A549 (cell line): ENCODE data around the gene ZNF793. TPM values are rescaled to one million over a fixed set of nuclear protein-coding genes. Genes with fewer than 3 reads are reported as not detected.

Experiments
- ATAC-seq, 2 experiments: fragments of 200-7000 bp in 1 of 2; fragments of >200 bp in 1 of 2; cut with Nextera tagmentation in 1 of 2; cut with Tn5 transposase in 1 of 2; 3 replicates each; pipeline versions ENCODE4 v1.8.0 to v1.9.1; 2018 to 2020; ENCODE audit warnings: mild to moderate bottlenecking in 1 of 2, moderate library complexity in 1 of 2
- CTCF ChIA-PET: fragments of 300-600 bp; sonication (Branson Sonifier 250); formaldehyde crosslinking; extraction: SDS; loops from one replicate; lab custom pipeline; 2021; ENCODE audit warnings: antibody characterized with exemption, inconsistent platforms; lab: Yijun Ruan, JAX
- POLR2A ChIA-PET: fragments of 350-600 bp; formaldehyde crosslinking; extraction: SDS; loops from one replicate; lab custom pipeline; 2021; ENCODE audit warnings: antibody characterized with exemption, inconsistent platforms; lab: Yijun Ruan, JAX
- DNase-seq, 2 experiments: peaks; one replicate each; pipeline versions ENCODE4 v3.0.0 to v3.0.0-alpha.2; 2011 to 2016; ENCODE audit warnings: low read depth in 1 of 2, low spot score in 1 of 2
- FAIRE-seq: peaks from 2 replicates; lab custom pipeline; 2011; peaks lifted over from hg19 to GRCh38; lab: Jason Lieb, UNC
- H3K27ac ChIP-seq, 2 experiments: fragments of >200 bp; sonication (Bioruptor Twin); formaldehyde crosslinking; 3 replicates each; pipeline ENCODE4 v1.5.1; 2016 to 2017
- H3K4me1 ChIP-seq: fragments of >200 bp; sonication (Bioruptor Twin); formaldehyde crosslinking; 3 replicates; pipeline ENCODE4 v1.6.1; 2016
- H3K4me2 ChIP-seq: fragments of >200 bp; sonication (Bioruptor Twin); formaldehyde crosslinking; 3 replicates; pipeline ENCODE4 v1.6.1; 2016
- H3K4me3 ChIP-seq: fragments of >200 bp; sonication (Bioruptor Twin); formaldehyde crosslinking; 3 replicates; pipeline ENCODE4 v1.5.1; 2016
- H3K9me3 ChIP-seq: fragments of >200 bp; sonication (Bioruptor Twin); formaldehyde crosslinking; 3 replicates; pipeline ENCODE4 v1.6.1; 2016
- BHLHE40 ChIP-seq: IDR thresholded peaks from 2 replicates; pipeline ENCODE4 v1.6.1; 2012; ENCODE audit warnings: low read depth, low read length, inconsistent platforms
- CBX8 ChIP-seq: fragments of 200-600 bp; sonication (generic); IDR thresholded peaks from 2 replicates; pipeline ENCODE4 v1.6.1; 2016
- CHD2 ChIP-seq: fragments of 150-350 bp; IDR thresholded peaks from 2 replicates; pipeline ENCODE4 v1.6.1; 2014; ENCODE audit warnings: low read length; ENCODE audit not compliant: partially characterized antibody
- EHF ChIP-seq: fragments of 250-450 bp; sonication (Bioruptor Pico); IDR thresholded peaks from 2 replicates; pipeline ENCODE4 v1.5.0; 2020; ENCODE audit warnings: mild to moderate bottlenecking
- FOSB ChIP-seq: fragments of 250-450 bp; sonication (Bioruptor Pico); IDR thresholded peaks from 2 replicates; pipeline ENCODE4 v1.5.0; 2020; ENCODE audit warnings: mild to moderate bottlenecking, moderate library complexity
- FOXS1 ChIP-seq: fragments of 250-450 bp; sonication (Bioruptor Pico); IDR thresholded peaks from 2 replicates; pipeline ENCODE4 v1.5.0; 2020; ENCODE audit warnings: mild to moderate bottlenecking, moderate library complexity
- HDAC2 ChIP-seq: fragments of 200-600 bp; sonication (generic); IDR thresholded peaks from 2 replicates; pipeline ENCODE4 v1.6.1; 2016
- HOXB13 ChIP-seq: fragments of 250-450 bp; sonication (Bioruptor Pico); IDR thresholded peaks from 2 replicates; pipeline ENCODE4 v1.5.0; 2020; ENCODE audit warnings: low read depth, mild to moderate bottlenecking, moderate library complexity
- HOXB5 ChIP-seq: fragments of 250-450 bp; sonication (Bioruptor Pico); IDR thresholded peaks from 2 replicates; pipeline ENCODE4 v1.5.0; 2020; ENCODE audit warnings: mild to moderate bottlenecking, moderate library complexity
- JUNB ChIP-seq: fragments of >200 bp; sonication (Bioruptor Twin); formaldehyde crosslinking; IDR thresholded peaks from 2 replicates; pipeline ENCODE4 v1.6.1; 2016
- KDM1A ChIP-seq: fragments of 200-600 bp; sonication (generic); IDR thresholded peaks from 2 replicates; pipeline ENCODE4 v1.6.1; 2016; ENCODE audit warnings: low read depth, mild to moderate bottlenecking
- MAFK ChIP-seq: fragments of 450-650 bp; IDR thresholded peaks from 2 replicates; pipeline ENCODE4 v1.6.1; 2014; ENCODE audit not compliant: partially characterized antibody
- MAZ ChIP-seq: fragments of 150-350 bp; IDR thresholded peaks from 2 replicates; pipeline ENCODE4 v1.6.1; 2014; ENCODE audit warnings: antibody characterized with exemption, low read depth, low read length, borderline replicate concordance
- PHF8 ChIP-seq: fragments of 200-600 bp; sonication (generic); IDR thresholded peaks from 2 replicates; pipeline ENCODE4 v1.6.1; 2016; ENCODE audit warnings: low read depth, mild to moderate bottlenecking, antibody characterized with exemption, moderate library complexity, borderline replicate concordance
- POLR2A ChIP-seq: IDR thresholded peaks from 2 replicates; pipeline ENCODE4 v1.6.1; 2012; ENCODE audit warnings: mild to moderate bottlenecking, low read length
- POLR2AphosphoS2 ChIP-seq: conservative IDR thresholded peaks from 2 replicates; pipeline ENCODE4 v1.6.1; 2012; ENCODE audit warnings: low read length, improper control_type of control experiment, inconsistent platforms
- RARB ChIP-seq: fragments of 250-450 bp; sonication (Bioruptor Pico); IDR thresholded peaks from 2 replicates; pipeline ENCODE4 v1.8.0; 2021; ENCODE audit warnings: mild to moderate bottlenecking, moderate library complexity
- RCOR1 ChIP-seq: fragments of 150-350 bp; IDR thresholded peaks from 2 replicates; pipeline ENCODE4 v1.6.1; 2014; ENCODE audit warnings: antibody characterized with exemption, low read length, low read depth
- SMC3 ChIP-seq: fragments of >200 bp; sonication (Bioruptor Twin); formaldehyde crosslinking; IDR thresholded peaks from 3 replicates; pipeline ENCODE4 v1.6.1; 2018; ENCODE audit warnings: inconsistent platforms
- TFCP2L1 ChIP-seq: fragments of 250-450 bp; sonication (Bioruptor Pico); IDR thresholded peaks from 2 replicates; pipeline ENCODE4 v1.5.0; 2021; ENCODE audit warnings: mild to moderate bottlenecking
- ZC3H11A ChIP-seq: fragments of 450-650 bp; IDR thresholded peaks from 2 replicates; pipeline ENCODE4 v1.6.1; 2014; ENCODE audit warnings: antibody characterized with exemption, mild to moderate bottlenecking
- ZNF302 ChIP-seq: fragments of 250-450 bp; sonication (Bioruptor Pico); IDR thresholded peaks from 2 replicates; pipeline ENCODE4 v1.9.0; 2021; ENCODE audit warnings: inconsistent platforms, mild to moderate bottlenecking, moderate library complexity
- WGBS: methylation state at CpG from one replicate; pipeline ENCODE4 v1.1.6; 2017; ENCODE audit errors: missing lambda C conversion rate; 5-methylcytosine and 5-hydroxymethylcytosine counted together
- polyA plus RNA-seq, 4 experiments: library from polyadenylated mRNA; depleted of rRNA in 3 of 4; stranded (reverse); fragments of >200 nt; fragmentation: RNase III in 1 of 4; extraction: RNeasy Plus Mini Kit Qiagen cat#74134 plus additional on column Dnase treatment in 1 of 4; gene quantifications; 2 replicates in 3 of 4; 3 replicates in 1 of 4; pipeline ENCODE4 v1.2.3, GENCODE V29; 2011 to 2017
- TF ChIP-seq, protein P1 (sequence below): fragments of >200 bp; sonication (Bioruptor Twin); formaldehyde crosslinking; IDR thresholded peaks from 3 replicates; pipeline ENCODE4 v1.5.1; 2016
- TF ChIP-seq, protein P2 (sequence below): fragments of 250-450 bp; sonication (Bioruptor Pico); IDR thresholded peaks from 2 replicates; pipeline ENCODE4 v1.5.0; 2021; ENCODE audit warnings: mild to moderate bottlenecking, moderate library complexity, borderline replicate concordance
- TF ChIP-seq, protein P3 (sequence below): fragments of >200 bp; sonication (Bioruptor Twin); formaldehyde crosslinking; IDR thresholded peaks from 2 replicates; pipeline ENCODE4 v1.6.1; 2016
- TF ChIP-seq, protein P4 (sequence below): fragments of 450-650 bp; IDR thresholded peaks from 2 replicates; pipeline ENCODE4 v1.6.1; 2014; ENCODE audit warnings: antibody characterized with exemption
- TF ChIP-seq, protein P5 (sequence below): IDR thresholded peaks from 2 replicates; pipeline ENCODE4 v1.6.1; 2012

ZNF793 gene
- polyA plus RNA-seq, 2 of the 4 experiments (the other 2 are of a cell fraction): 0.12 to 0.17 TPM

DNA sequence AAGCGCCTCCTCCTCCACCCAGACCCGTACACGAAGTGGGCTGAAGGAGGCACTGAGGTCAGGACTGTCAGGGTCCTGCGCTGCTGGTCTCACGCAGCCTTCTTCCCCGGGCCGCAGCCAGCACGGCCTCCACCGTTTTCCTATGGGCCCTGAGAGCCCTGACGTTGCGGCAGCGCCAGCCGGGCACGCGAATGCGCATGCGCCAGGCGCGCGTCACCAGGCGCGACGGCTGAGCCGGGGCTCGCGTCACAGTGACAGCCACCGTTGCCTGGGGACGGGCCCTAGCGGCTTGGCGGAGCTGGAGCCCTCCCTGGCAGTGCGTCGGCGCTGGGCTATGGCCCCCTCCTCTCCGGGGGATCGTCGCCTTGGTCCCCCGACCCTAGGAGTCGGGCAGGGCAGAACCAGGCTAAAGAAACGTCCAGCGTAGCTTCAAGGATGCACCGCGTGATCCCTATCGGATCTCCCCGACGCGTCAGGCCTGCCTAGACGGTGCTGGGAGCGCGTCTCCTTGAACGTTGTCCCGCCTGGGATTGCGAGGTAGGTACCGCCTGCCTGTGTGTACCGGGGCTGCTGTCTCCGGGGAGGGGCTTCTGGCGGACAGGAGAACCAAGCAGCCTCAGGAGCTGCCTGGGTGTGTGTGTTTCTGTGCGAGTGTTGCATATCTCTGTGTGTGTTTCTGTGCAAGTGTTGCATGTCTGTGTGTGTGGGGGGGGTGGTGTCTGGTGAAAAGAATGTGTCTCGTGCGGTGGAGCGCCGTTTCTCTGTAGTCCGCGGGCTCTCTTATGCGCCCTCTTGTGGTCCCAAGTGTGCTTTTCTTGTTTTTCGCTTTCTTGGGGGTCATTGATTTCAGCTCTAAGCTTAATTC lies 44.6 kb downstream of the ZNF793 start:
- H3K4me1 ChIP-seq: no peaks in the 10 kb centered on the region
- DNase-seq: no peak
- 65% methylated on average over 65 of the region's 65 CpGs for WGBS
- no peak; a peak in 1 of 6 replicates for ATAC-seq
- no peak overlapping the region for H3K4me2 ChIP-seq
- H3K4me3 ChIP-seq: no peak overlapping the region
- TF ChIP-seq HOXB5 (CRISPR knock-in tag): no peak
- no peak for TF ChIP-seq FOXS1 (CRISPR knock-in tag)
- no peak for TF ChIP-seq POLR2AphosphoS2
- TF ChIP-seq POLR2A: no peak
- TF ChIP-seq RCOR1: no peak
- no peak for TF ChIP-seq BHLHE40
- TF ChIP-seq HDAC2: no peak
- no peak for TF ChIP-seq PHF8
- no peak for TF ChIP-seq SMC3
- TF ChIP-seq EHF (CRISPR knock-in tag): no peak
- TF ChIP-seq, protein P1, sequence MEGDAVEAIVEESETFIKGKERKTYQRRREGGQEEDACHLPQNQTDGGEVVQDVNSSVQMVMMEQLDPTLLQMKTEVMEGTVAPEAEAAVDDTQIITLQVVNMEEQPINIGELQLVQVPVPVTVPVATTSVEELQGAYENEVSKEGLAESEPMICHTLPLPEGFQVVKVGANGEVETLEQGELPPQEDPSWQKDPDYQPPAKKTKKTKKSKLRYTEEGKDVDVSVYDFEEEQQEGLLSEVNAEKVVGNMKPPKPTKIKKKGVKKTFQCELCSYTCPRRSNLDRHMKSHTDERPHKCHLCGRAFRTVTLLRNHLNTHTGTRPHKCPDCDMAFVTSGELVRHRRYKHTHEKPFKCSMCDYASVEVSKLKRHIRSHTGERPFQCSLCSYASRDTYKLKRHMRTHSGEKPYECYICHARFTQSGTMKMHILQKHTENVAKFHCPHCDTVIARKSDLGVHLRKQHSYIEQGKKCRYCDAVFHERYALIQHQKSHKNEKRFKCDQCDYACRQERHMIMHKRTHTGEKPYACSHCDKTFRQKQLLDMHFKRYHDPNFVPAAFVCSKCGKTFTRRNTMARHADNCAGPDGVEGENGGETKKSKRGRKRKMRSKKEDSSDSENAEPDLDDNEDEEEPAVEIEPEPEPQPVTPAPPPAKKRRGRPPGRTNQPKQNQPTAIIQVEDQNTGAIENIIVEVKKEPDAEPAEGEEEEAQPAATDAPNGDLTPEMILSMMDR: no peak
- TF ChIP-seq CHD2: no peak
- TF ChIP-seq MAZ: no peak
- TF ChIP-seq RARB (CRISPR knock-in tag): no peak
- TF ChIP-seq, protein P2, sequence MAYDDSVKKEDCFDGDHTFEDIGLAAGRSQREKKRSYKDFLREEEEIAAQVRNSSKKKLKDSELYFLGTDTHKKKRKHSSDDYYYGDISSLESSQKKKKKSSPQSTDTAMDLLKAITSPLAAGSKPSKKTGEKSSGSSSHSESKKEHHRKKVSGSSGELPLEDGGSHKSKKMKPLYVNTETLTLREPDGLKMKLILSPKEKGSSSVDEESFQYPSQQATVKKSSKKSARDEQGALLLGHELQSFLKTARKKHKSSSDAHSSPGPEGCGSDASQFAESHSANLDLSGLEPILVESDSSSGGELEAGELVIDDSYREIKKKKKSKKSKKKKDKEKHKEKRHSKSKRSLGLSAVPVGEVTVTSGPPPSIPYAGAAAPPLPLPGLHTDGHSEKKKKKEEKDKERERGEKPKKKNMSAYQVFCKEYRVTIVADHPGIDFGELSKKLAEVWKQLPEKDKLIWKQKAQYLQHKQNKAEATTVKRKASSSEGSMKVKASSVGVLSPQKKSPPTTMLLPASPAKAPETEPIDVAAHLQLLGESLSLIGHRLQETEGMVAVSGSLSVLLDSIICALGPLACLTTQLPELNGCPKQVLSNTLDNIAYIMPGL (CRISPR knock-in tag): no peak
- no peak for TF ChIP-seq KDM1A
- TF ChIP-seq MAFK: no peak
- TF ChIP-seq, protein P3, sequence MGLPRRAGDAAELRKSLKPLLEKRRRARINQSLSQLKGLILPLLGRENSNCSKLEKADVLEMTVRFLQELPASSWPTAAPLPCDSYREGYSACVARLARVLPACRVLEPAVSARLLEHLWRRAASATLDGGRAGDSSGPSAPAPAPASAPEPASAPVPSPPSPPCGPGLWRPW: no peak
- TF ChIP-seq JUNB: no peak
- POLR2A ChIA-PET: interaction anchor here (0.6 kb wide), 1 partner anchor 82 kb away, joined by 6 read pairs; no protein-coding TSS in a partner anchor
- FAIRE-seq: no peak
- H3K27ac ChIP-seq: no peak overlapping the region
- peaks cover 95% of the 10 kb centered on the region for H3K9me3 ChIP-seq
- CTCF ChIA-PET: no interaction called here

DNA sequence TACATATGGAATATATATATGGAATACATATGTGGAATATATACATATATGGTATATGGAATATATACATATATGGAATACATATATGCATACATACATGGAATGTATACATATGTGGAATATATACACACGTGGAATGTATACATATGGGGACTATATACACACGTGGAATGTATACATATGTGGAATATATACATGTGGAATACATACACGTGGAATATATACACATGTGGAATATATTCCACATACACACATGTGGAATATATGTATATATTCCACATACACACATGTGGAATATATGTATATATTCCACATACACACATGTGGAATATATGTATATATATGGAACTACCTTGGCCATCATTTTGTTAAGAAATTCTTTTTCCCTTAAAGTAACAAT lies 56.8 kb downstream of the ZNF793 start:
- CTCF ChIA-PET: interaction anchor here (0.5 to 0.6 kb wide), 2 partner anchors 114 to 609 kb away, joined by 3 to 5 read pairs; no protein-coding TSS in a partner anchor
- DNase-seq: no peak
- POLR2A ChIA-PET: no interaction called here
- no peaks in the 10 kb centered on the region for H3K4me1 ChIP-seq
- ATAC-seq: no peak
- H3K4me2 ChIP-seq: no peak overlapping the region
- FAIRE-seq: no peak
- no peak overlapping the region for H3K4me3 ChIP-seq
- peaks cover 100% of the 10 kb centered on the region for H3K9me3 ChIP-seq
- TF ChIP-seq, protein P4, sequence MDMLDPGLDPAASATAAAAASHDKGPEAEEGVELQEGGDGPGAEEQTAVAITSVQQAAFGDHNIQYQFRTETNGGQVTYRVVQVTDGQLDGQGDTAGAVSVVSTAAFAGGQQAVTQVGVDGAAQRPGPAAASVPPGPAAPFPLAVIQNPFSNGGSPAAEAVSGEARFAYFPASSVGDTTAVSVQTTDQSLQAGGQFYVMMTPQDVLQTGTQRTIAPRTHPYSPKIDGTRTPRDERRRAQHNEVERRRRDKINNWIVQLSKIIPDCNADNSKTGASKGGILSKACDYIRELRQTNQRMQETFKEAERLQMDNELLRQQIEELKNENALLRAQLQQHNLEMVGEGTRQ: no peak
- TF ChIP-seq TFCP2L1 (CRISPR knock-in tag) (no peak), ZNF302 (CRISPR knock-in tag) (no peak), JUNB (no peak), ZC3H11A (no peak), FOSB (CRISPR knock-in tag) (no peak), HOXB13 (no peak), CBX8 (no peak), EHF (CRISPR knock-in tag) (no peak)
- TF ChIP-seq, protein P5, sequence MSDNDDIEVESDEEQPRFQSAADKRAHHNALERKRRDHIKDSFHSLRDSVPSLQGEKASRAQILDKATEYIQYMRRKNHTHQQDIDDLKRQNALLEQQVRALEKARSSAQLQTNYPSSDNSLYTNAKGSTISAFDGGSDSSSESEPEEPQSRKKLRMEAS: no peak
- 5% methylated on average over 3 of the region's 3 CpGs for WGBS
- no peak overlapping the region for H3K27ac ChIP-seq
